ENCODE measurements around the gene CCNJ. TPM values are rescaled to one million over a fixed set of nuclear protein-coding genes. Genes with fewer than 3 reads are reported as not detected.

CCNJ gene
- total RNA-seq, 1 donor from 2014 or later = 29.7 TPM

- DNase-seq (ENCODE audit: extremely low spot score, unreplicated experiment) = no peak
- no peak for TF ChIP-seq CTCF (conservative IDR thresholded peaks at IDR 0.05)
Measured at GRCh38 chr10:96038476-96039387, 4.7 kb upstream of the CCNJ start.

GRCh38 chr10:96041146-96041545 lies 2.2 kb upstream of the CCNJ start:
- DNase-seq (ENCODE audit: extremely low spot score, unreplicated experiment) = no peak
- peak overlapping the region; percentile 50 for H3K4me3 Mint-ChIP-seq
- H3K27me3 Mint-ChIP-seq = peaks cover 19% of the 10 kb centered on the region
- H3K4me1 Mint-ChIP-seq (ENCODE audit: unreplicated experiment) = peaks cover 12% of the 10 kb centered on the region
- no peak overlapping the region for H3K27ac Mint-ChIP-seq
- H3K9me3 Mint-ChIP-seq = no peaks in the 10 kb centered on the region
- TF ChIP-seq CTCF (conservative IDR thresholded peaks at IDR 0.05) = no peak
- peaks cover 11% of the 10 kb centered on the region for H3K36me3 Mint-ChIP-seq

More at GRCh38 chr10:96038476-96039387, 4.7 kb upstream of the CCNJ start:
- Mint-ChIP-seq H3K27ac (no peak overlapping the region), H3K4me1 (ENCODE audit: unreplicated experiment) (no peaks in the 10 kb centered on the region), H3K27me3 (peaks cover 25% of the 10 kb centered on the region), H3K4me3 (no peak overlapping the region), H3K36me3 (no peaks in the 10 kb centered on the region), H3K9me3 (no peaks in the 10 kb centered on the region)

GRCh38 chr10:96043893-96044715 lies 721 bp downstream of the CCNJ start:
- no peak for TF ChIP-seq CTCF (conservative IDR thresholded peaks at IDR 0.05)
- no peaks in the 10 kb centered on the region for H3K27me3 Mint-ChIP-seq
- DNase-seq (ENCODE audit: extremely low spot score, unreplicated experiment) = peak; percentile 74
- H3K4me1 Mint-ChIP-seq (ENCODE audit: unreplicated experiment) = peaks cover 36% of the 10 kb centered on the region
- H3K9me3 Mint-ChIP-seq = no peaks in the 10 kb centered on the region
- peak overlapping the region; percentile 90 for H3K27ac Mint-ChIP-seq
- peaks cover 34% of the 10 kb centered on the region for H3K36me3 Mint-ChIP-seq
- H3K4me3 Mint-ChIP-seq = peak overlapping the region; percentile 94

- no peak for DNase-seq (ENCODE audit: extremely low spot score, unreplicated experiment)
- no peak for TF ChIP-seq CTCF (conservative IDR thresholded peaks at IDR 0.05)
Measured at GRCh38 chr10:96044736-96045135, 1.4 kb downstream of the CCNJ start.

GRCh38 chr10:96046546-96046945 lies 3.2 kb downstream of the CCNJ start:
- peak overlapping the region; percentile 4 for H3K27ac Mint-ChIP-seq
- no peaks in the 10 kb centered on the region for H3K9me3 Mint-ChIP-seq
- H3K36me3 Mint-ChIP-seq = peaks cover 34% of the 10 kb centered on the region
- H3K4me3 Mint-ChIP-seq = peak overlapping the region; percentile 94
- DNase-seq (ENCODE audit: extremely low spot score, unreplicated experiment) = no peak
- H3K27me3 Mint-ChIP-seq = no peaks in the 10 kb centered on the region
- peaks cover 36% of the 10 kb centered on the region for H3K4me1 Mint-ChIP-seq (ENCODE audit: unreplicated experiment)
- TF ChIP-seq CTCF (conservative IDR thresholded peaks at IDR 0.05) = no peak

More at GRCh38 chr10:96044736-96045135, 1.4 kb downstream of the CCNJ start:
- Mint-ChIP-seq H3K36me3 (peaks cover 34% of the 10 kb centered on the region), H3K4me3 (peak overlapping the region; percentile 94), H3K4me1 (ENCODE audit: unreplicated experiment) (peaks cover 36% of the 10 kb centered on the region), H3K27ac (peak overlapping the region; percentile 90), H3K9me3 (no peaks in the 10 kb centered on the region), H3K27me3 (no peaks in the 10 kb centered on the region)
